ENCODE measurements around the gene RPUSD1. TPM values are rescaled to one million over a fixed set of nuclear protein-coding genes. Genes with fewer than 3 reads are reported as not detected.

Gene RPUSD1
- total RNA-seq, 3 donors from 2014 or later, result 19.8 to 20.0 (median 19.8) TPM

DNA sequence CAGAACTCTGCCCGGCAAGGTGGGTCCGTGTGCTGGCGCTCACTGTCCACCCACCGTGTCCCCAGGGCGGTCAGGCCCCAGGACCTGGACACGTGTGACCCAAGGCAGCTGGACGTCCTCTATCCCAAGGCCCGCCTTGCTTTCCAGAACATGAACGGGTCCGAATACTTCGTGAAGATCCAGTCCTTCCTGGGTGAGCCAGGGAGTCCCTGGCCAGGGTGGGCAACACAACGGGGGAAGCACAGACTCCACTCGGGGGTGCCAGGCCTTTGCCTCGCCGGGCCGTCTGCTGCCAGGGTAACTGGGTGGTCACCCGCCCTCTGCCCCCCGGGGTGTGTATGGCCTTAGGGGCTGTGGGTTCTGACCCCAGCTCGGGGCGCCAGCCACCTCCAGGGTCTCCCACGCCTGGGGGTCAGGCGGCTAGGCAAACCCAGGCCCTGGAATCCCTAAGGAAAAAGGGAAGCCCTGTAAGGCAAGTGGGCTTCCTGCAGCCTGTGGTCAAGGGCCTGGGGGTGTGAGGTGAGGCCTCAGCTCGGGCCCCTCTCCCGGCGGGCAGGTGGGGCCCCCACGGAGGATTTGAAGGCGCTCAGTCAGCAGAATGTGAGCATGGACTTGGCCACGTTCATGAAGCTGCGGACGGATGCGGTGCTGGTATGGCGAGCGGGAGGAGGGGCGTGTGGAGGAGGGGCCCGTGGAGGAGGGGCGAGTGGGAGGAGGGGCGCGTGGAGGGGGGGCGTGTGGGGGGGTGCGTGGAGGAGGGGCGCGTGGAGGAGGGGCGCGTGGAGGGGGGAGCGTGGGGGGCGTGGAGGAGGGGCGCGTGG, 21.2 kb downstream of the RPUSD1 start:
- H3K4me1 ChIP-seq (ENCODE audit: low read depth), result no peaks in the 10 kb centered on the region
- DNase-seq, result no peak
- TF ChIP-seq, protein P1, sequence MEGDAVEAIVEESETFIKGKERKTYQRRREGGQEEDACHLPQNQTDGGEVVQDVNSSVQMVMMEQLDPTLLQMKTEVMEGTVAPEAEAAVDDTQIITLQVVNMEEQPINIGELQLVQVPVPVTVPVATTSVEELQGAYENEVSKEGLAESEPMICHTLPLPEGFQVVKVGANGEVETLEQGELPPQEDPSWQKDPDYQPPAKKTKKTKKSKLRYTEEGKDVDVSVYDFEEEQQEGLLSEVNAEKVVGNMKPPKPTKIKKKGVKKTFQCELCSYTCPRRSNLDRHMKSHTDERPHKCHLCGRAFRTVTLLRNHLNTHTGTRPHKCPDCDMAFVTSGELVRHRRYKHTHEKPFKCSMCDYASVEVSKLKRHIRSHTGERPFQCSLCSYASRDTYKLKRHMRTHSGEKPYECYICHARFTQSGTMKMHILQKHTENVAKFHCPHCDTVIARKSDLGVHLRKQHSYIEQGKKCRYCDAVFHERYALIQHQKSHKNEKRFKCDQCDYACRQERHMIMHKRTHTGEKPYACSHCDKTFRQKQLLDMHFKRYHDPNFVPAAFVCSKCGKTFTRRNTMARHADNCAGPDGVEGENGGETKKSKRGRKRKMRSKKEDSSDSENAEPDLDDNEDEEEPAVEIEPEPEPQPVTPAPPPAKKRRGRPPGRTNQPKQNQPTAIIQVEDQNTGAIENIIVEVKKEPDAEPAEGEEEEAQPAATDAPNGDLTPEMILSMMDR (IDR thresholded peaks at IDR 0.05), result no peak
- no peak for ATAC-seq
- H3K36me3 ChIP-seq (ENCODE audit: low read depth), result no peaks in the 10 kb centered on the region
- H3K9me3 ChIP-seq, result no peaks in the 10 kb centered on the region
- intact Hi-C loops (cut with DNase I, micrococcal nuclease), result no loop called here
- H3K4me3 ChIP-seq, result no peak overlapping the region

DNA sequence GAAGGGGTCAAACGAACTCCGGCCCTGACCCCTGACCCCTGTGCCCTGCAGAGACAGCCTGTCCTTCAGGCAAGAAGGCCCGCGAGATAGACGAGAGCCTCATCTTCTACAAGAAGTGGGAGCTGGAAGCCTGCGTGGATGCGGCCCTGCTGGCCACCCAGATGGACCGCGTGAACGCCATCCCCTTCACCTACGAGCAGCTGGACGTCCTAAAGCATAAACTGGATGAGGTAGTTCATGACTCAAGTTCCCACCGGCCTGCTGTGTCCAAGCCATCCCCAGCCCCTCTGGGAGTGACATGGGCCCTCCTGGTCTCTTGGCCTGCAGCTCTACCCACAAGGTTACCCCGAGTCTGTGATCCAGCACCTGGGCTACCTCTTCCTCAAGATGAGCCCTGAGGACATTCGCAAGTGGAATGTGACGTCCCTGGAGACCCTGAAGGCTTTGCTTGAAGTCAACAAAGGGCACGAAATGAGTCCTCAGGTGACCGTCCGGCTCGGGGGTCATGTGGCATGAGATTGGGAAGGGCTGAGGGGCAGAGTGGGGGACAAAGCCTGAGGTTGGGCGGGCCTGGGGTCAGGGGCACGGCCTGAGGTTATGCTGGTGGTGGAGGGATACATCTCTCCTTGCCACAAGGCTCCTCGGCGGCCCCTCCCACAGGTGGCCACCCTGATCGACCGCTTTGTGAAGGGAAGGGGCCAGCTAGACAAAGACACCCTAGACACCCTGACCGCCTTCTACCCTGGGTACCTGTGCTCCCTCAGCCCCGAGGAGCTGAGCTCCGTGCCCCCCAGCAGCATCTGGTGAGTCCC, 22.0 kb downstream of the RPUSD1 start:
- no peaks in the 10 kb centered on the region for H3K36me3 ChIP-seq (ENCODE audit: low read depth)
- TF ChIP-seq, protein P1 (IDR thresholded peaks at IDR 0.05), result no peak
- H3K4me1 ChIP-seq (ENCODE audit: low read depth), result no peaks in the 10 kb centered on the region
- ATAC-seq (no peak), DNase-seq (no peak)
- intact Hi-C loops (cut with DNase I, micrococcal nuclease), result no loop called here
- no peaks in the 10 kb centered on the region for H3K9me3 ChIP-seq
- no peak overlapping the region for H3K4me3 ChIP-seq

- no peak overlapping the region for H3K4me3 ChIP-seq
- TF ChIP-seq, protein P1 (IDR thresholded peaks at IDR 0.05), result no peak
- no peaks in the 10 kb centered on the region for H3K9me3 ChIP-seq
- DNase-seq (no peak), ATAC-seq (no peak)
- H3K4me1 ChIP-seq (ENCODE audit: low read depth), result no peaks in the 10 kb centered on the region
- H3K36me3 ChIP-seq (ENCODE audit: low read depth), result no peaks in the 10 kb centered on the region
- intact Hi-C loops (cut with DNase I, micrococcal nuclease), result no loop called here
These were observed 22.7 kb downstream of the RPUSD1 start for GRCh38 chr16:765488-765865.

DNA sequence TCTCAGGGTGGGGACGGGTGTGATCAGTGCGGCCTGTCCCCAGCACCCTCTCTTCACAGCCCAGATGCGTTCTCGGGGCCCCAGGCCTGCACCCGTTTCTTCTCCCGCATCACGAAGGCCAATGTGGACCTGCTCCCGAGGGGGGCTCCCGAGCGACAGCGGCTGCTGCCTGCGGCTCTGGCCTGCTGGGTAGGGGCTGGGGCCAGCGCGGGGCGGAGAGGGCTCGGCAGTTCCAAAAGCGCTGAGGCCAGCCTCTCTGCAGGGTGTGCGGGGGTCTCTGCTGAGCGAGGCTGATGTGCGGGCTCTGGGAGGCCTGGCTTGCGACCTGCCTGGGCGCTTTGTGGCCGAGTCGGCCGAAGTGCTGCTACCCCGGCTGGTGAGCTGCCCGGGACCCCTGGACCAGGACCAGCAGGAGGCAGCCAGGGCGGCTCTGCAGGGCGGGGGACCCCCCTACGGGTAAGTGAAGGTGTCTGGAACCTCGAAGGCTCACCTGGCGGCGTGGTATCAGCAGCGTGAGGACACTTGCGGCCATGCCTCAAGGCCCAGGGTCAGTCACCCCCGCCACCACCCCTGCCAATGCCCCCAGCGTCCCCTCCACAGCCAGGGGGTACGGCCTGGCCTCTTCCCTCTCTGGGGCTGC, 23.2 kb downstream of the RPUSD1 start:
- ATAC-seq, result no peak
- Histone ChIP-seq H3K9me3 (no peaks in the 10 kb centered on the region), H3K36me3 (ENCODE audit: low read depth) (no peaks in the 10 kb centered on the region), H3K4me1 (ENCODE audit: low read depth) (no peaks in the 10 kb centered on the region), H3K4me3 (no peak overlapping the region)
- TF ChIP-seq, protein P1 (IDR thresholded peaks at IDR 0.05), result no peak
- intact Hi-C loops (cut with DNase I, micrococcal nuclease), result no loop called here
- DNase-seq, result no peak

DNA sequence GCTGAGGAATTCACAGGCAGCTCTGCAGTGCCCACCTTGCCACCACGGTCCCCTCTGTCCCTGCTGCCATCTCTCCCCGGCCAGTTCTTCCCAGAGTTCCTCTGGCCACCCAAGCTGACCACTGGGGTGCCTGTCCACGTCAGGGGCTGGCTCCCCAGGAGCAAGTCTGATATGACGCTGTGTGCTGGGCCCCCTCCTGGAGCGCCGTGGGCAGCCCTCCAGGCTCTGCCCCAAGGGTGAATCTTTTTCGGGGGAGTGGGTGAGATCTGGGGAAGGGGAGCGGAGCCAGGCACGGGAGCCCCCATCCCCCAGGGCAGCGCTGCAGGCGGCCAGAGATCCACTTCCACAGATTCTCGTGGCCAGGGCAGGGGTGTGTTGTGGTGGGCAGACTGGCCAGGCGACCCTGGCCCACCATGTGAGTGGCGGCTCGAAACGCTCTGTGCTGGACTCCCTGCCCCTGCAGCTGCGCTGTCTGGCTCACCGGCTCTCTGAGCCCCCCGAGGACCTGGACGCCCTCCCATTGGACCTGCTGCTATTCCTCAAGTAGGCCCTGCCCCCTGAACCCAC, 23.9 kb downstream of the RPUSD1 start:
- TF ChIP-seq, protein P1 (IDR thresholded peaks at IDR 0.05), result no peak
- intact Hi-C loops (cut with DNase I, micrococcal nuclease), result no loop called here
- DNase-seq (no peak), ATAC-seq (no peak)
- Histone ChIP-seq H3K4me3 (no peak overlapping the region), H3K4me1 (ENCODE audit: low read depth) (no peaks in the 10 kb centered on the region), H3K36me3 (ENCODE audit: low read depth) (no peaks in the 10 kb centered on the region), H3K9me3 (no peaks in the 10 kb centered on the region)

Data from mucosa of descending colon (tissue), 3 donors.